Fibroblast of lung (primary cell): ENCODE data around the gene STOM. TPM values are rescaled to one million over a fixed set of nuclear protein-coding genes. Genes with fewer than 3 reads are reported as not detected.

Experiments used
- DNase-seq, 2 donors: peaks; one replicate each; pipeline versions ENCODE4 v3.0.0 to v3.0.0-alpha.2; 2010; ENCODE audit warnings: low read depth in 2 of 2
- H2AFZ ChIP-seq: 2 replicates; pipeline ENCODE4 v1.5.1; 2012; ENCODE audit warnings: low read length, control low read depth, inconsistent platforms
- H3K27ac ChIP-seq: 2 replicates; pipeline ENCODE4 v1.5.1; 2011; ENCODE audit warnings: low read length, control low read depth; ENCODE audit not compliant: insufficient read depth
- H3K27me3 ChIP-seq: 2 replicates; pipeline ENCODE4 v1.5.1; 2011; ENCODE audit warnings: mild to moderate bottlenecking, low read length; ENCODE audit not compliant: control insufficient read depth, insufficient read depth
- H3K36me3 ChIP-seq: 2 replicates; pipeline ENCODE4 v1.5.1; 2011; ENCODE audit warnings: low read length; ENCODE audit not compliant: control insufficient read depth, insufficient read depth
- H3K4me1 ChIP-seq: 2 replicates; pipeline ENCODE4 v1.5.1; 2011; ENCODE audit warnings: low read length; ENCODE audit not compliant: control insufficient read depth, insufficient read depth; ENCODE audit errors: extremely low read depth
- H3K4me2 ChIP-seq: 2 replicates; pipeline ENCODE4 v1.5.1; 2011; ENCODE audit warnings: low read length, control low read depth; ENCODE audit not compliant: insufficient read depth; ENCODE audit errors: extremely low read depth
- H3K4me3 ChIP-seq, 4 experiments: fragments of 200-600 bp in 1 of 4; sonication (generic) in 1 of 4; replicated peaks in 1 of 4; 2 replicates each; pipeline ENCODE4 v1.5.1; 2011 to 2016; ENCODE audit warnings: low read length in 4 of 4, low read depth in 3 of 4, mild to moderate bottlenecking in 3 of 4, control low read depth in 2 of 4, inconsistent platforms in 1 of 4, mixed read lengths in 1 of 4; ENCODE audit not compliant: insufficient read depth in 1 of 4; ENCODE audit errors: control extremely low read depth in 1 of 4
- H3K79me2 ChIP-seq: 2 replicates; pipeline ENCODE4 v1.5.1; 2012; ENCODE audit warnings: mild to moderate bottlenecking, low read length, inconsistent platforms; ENCODE audit not compliant: control insufficient read depth, insufficient read depth
- H3K9ac ChIP-seq: 2 replicates; pipeline ENCODE4 v1.5.1; 2011; ENCODE audit warnings: mild to moderate bottlenecking, low read length, control low read depth; ENCODE audit not compliant: insufficient read depth
- H3K9me3 ChIP-seq: 2 replicates; pipeline ENCODE4 v1.5.1; 2012; ENCODE audit warnings: low read depth, low read length; ENCODE audit not compliant: control insufficient read depth, insufficient read depth
- H4K20me1 ChIP-seq: 2 replicates; pipeline ENCODE4 v1.5.1; 2011; ENCODE audit warnings: low read length; ENCODE audit not compliant: control insufficient read depth, insufficient read depth; ENCODE audit errors: extremely low read depth
- CTCF ChIP-seq, 2 donors: IDR thresholded peaks in 1 of 2; conservative IDR thresholded peaks in 1 of 2; 1 replicate in 1 of 2; 2 replicates in 1 of 2; pipeline ENCODE4 v1.5.1; 2011 to 2012; ENCODE audit warnings: low read length in 2 of 2, control low read depth in 1 of 2, inconsistent platforms in 1 of 2, low read depth in 1 of 2, mild to moderate bottlenecking in 1 of 2
- EZH2 ChIP-seq: IDR thresholded peaks from 2 replicates; pipeline ENCODE4 v1.5.1; 2012; ENCODE audit warnings: low read length, control low read depth, mild to moderate bottlenecking; ENCODE audit errors: missing control alignments
- polyA plus RNA-seq, 2 donors: library from polyadenylated mRNA; depleted of rRNA in 1 of 2; stranded (reverse) in 1 of 2; unstranded in 1 of 2; fragments of >200 nt; gene quantifications; 2 replicates each; pipeline ENCODE4 v1.2.1, GENCODE V29; 2011 to 2012; ENCODE audit warnings: missing spikeins in 1 of 2
- total RNA-seq: library from RNA; depleted of rRNA; stranded (reverse); fragments of >200 nt; gene quantifications from 2 replicates; pipeline ENCODE4 v1.2.1, GENCODE V29; 2014

STOM gene
- total and polyA plus RNA-seq, 2 donors (not counting 1 experiment from before 2014, with no cell fraction given), result 248 to 536 TPM

DNA sequence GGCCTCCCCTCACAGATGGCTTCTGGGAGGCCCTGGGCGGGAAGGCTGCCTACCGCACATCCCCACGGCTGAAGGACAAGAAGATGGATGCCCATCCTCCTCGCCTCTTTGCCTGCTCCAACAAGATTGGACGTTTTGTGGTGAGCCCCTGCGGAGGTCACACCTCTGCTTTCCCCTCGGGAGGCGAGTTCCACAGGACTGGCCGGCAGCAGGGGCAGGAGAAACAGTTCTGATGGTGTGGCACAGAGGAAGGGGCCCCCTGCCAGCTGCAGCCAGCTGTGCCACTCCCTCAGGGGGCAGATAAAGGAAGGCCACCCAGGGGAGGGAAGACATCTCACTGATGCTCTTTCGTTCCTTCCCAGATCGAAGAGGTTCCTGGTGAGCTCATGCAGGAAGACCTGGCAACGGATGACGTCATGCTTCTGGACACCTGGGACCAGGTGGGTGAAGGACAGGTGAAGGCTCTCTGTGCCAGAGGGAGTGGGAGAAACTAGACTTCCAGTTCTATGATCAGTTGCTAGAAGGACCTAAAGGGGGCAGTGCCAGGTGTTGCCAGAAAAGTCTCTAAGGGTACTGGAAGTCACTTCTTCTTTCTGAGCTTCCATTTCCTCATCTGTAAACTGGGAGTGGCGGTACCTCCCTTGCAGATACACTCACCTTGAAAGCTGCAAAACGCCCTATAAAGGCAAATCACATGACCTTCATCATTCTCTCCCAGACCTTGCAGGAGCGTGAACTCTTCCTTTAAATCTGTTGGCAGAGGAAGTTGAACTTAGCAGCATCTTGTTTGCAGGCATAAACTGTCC is 41.0 kb downstream of the STOM start:
- Histone ChIP-seq H3K4me1 (peaks cover 32% of the 10 kb centered on the region), H3K9ac (no peak overlapping the region), H3K27ac (no peak overlapping the region), H3K27me3 (no peaks in the 10 kb centered on the region), H3K4me3 (no peak overlapping the region), H3K79me2 (no peaks in the 10 kb centered on the region), H3K36me3 (peaks cover 49% of the 10 kb centered on the region), H2AFZ (no peak overlapping the region), H3K4me2 (no peak overlapping the region), H4K20me1 (no peaks in the 10 kb centered on the region), H3K9me3 (no peaks in the 10 kb centered on the region)
- DNase-seq, result no peak
- TF ChIP-seq EZH2, result no peak
- TF ChIP-seq CTCF (conservative IDR thresholded peaks at IDR 0.05 in 1 of 2, IDR thresholded peaks at IDR 0.05 in 1 of 2; ENCODE audit: low read depth in 1 of 2, low read length in 2 of 2), result no peak

DNA sequence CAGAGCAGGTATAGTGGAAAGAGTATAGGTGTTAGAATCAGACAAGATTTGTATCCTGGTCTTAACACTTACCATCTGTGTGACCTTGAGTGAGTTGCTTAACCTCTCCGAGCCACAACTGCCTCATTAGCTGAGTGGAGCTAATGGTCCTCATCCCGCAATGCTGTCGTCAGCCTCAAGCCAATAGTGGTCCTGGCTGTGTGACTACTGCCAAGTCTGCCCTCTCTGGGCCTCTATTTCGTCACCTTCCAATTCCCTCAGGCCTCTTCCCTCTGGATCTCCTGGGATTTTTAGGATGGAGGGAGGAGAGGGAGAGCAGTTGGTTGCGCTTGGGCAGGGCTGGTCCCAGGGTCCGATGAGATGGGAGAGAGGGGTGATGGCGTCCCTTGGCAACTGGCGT is 41.6 kb downstream of the STOM start:
- H4K20me1 ChIP-seq, result no peaks in the 10 kb centered on the region
- H3K4me3 ChIP-seq, result no peak overlapping the region
- TF ChIP-seq CTCF (conservative IDR thresholded peaks at IDR 0.05 in 1 of 2, IDR thresholded peaks at IDR 0.05 in 1 of 2; ENCODE audit: low read depth in 1 of 2, low read length in 2 of 2) (no peak), EZH2 (no peak)
- no peaks in the 10 kb centered on the region for H3K9me3 ChIP-seq
- H3K79me2 ChIP-seq, result no peaks in the 10 kb centered on the region
- H3K4me1 ChIP-seq, result peaks cover 32% of the 10 kb centered on the region
- H3K27me3 ChIP-seq, result no peaks in the 10 kb centered on the region
- H2AFZ ChIP-seq, result no peak overlapping the region
- peaks cover 49% of the 10 kb centered on the region for H3K36me3 ChIP-seq
- no peak for DNase-seq
- no peak overlapping the region for H3K4me2 ChIP-seq
- H3K27ac ChIP-seq, result no peak overlapping the region
- no peak overlapping the region for H3K9ac ChIP-seq

DNA sequence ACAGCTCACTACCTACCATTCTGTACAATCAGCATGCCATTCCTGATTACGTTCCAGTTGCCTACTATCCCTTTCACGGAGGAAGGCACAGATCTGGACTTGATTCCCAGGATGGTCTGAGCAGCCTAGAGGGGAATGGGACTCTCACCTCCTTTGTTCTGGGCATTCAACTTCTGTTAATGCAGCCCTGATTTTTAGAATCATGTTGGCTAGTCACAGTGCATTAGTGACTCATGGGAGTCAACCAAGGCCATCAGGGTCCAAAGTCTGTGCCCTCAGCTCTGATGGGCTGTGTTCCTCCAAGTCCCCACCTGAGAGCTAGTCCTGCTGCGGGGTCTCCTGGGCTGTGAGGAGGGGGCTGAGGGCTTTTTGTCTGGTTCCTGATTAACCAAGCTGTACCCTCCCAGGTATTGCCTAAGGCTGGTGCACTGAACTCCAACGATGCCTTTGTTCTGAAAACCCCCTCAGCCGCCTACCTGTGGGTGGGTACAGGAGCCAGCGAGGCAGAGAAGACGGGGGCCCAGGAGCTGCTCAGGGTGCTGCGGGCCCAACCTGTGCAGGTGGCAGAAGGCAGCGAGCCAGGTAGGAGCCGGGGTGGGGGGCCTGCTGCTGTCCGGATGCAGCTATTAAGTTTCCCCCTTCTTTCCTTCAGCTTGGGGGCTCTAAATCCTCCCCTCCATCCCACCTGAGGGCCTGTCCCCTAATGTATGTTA is 43.0 kb downstream of the STOM start:
- no peak for DNase-seq
- TF ChIP-seq CTCF (conservative IDR thresholded peaks at IDR 0.05 in 1 of 2, IDR thresholded peaks at IDR 0.05 in 1 of 2; ENCODE audit: low read depth in 1 of 2, low read length in 2 of 2), result no peak
- TF ChIP-seq EZH2, result no peak
- Histone ChIP-seq H3K9ac (no peak overlapping the region), H4K20me1 (no peaks in the 10 kb centered on the region), H3K27ac (peak overlapping the region; percentile 68), H3K9me3 (no peaks in the 10 kb centered on the region), H3K4me2 (no peak overlapping the region), H3K4me1 (peaks cover 31% of the 10 kb centered on the region), H3K36me3 (peaks cover 49% of the 10 kb centered on the region), H3K4me3 (no peak overlapping the region), H2AFZ (no peak overlapping the region), H3K27me3 (no peaks in the 10 kb centered on the region), H3K79me2 (no peaks in the 10 kb centered on the region)
